ENCODE results near the gene UBE4A.

Gene UBE4A

GRCh38 chr11:118442908-118443589 is 83.6 kb downstream of the UBE4A start:
- no peak for DNase-seq
- no peak for TF ChIP-seq CTCF (IDR thresholded peaks at IDR 0.05; ENCODE audit: borderline replicate concordance, extremely low read depth, low read length, poor library complexity, severe bottlenecking)
- TF ChIP-seq EZH2 (IDR thresholded peaks at IDR 0.05; ENCODE audit: borderline replicate concordance, low read depth, low read length, severe bottlenecking) = no peak
- no peaks in the 10 kb centered on the region for H3K27me3 ChIP-seq (ENCODE audit: insufficient read depth, low read length, poor library complexity)
- no peak overlapping the region for H2AFZ ChIP-seq (ENCODE audit: low read depth, low read length)
- peaks cover 45% of the 10 kb centered on the region for H3K4me1 ChIP-seq (ENCODE audit: insufficient read depth, low read length)
- H3K9me3 ChIP-seq (ENCODE audit: insufficient read depth, low read length, severe bottlenecking) = no peaks in the 10 kb centered on the region
- H3K27ac ChIP-seq (ENCODE audit: low read length) = no peak overlapping the region
- peak overlapping the region; percentile 33; the same call in 1 of the 2 replicates for H3K4me2 ChIP-seq (ENCODE audit: insufficient read depth, low read length)
- ATAC-seq (ENCODE audit: insufficient read depth, low read depth) = no peak
- H3K79me2 ChIP-seq (ENCODE audit: insufficient read depth, low read length) = peaks cover 100% of the 10 kb centered on the region
- peaks cover 66% of the 10 kb centered on the region for H3K36me3 ChIP-seq (ENCODE audit: insufficient read depth, low read length)
- no peak overlapping the region for H3K9ac ChIP-seq (ENCODE audit: low read depth, low read length)
- H4K20me1 ChIP-seq (ENCODE audit: insufficient read depth, low read length) = peaks cover 100% of the 10 kb centered on the region
- no peak overlapping the region for H3K4me3 ChIP-seq (ENCODE audit: low read depth in 1 of 2, low read length in 2 of 2)

GRCh38 chr11:118443590-118444218 is 84.3 kb downstream of the UBE4A start:
- Histone ChIP-seq H3K9me3 (ENCODE audit: insufficient read depth, low read length, severe bottlenecking) (no peaks in the 10 kb centered on the region), H3K4me2 (ENCODE audit: insufficient read depth, low read length) (no peak overlapping the region), H3K36me3 (ENCODE audit: insufficient read depth, low read length) (peaks cover 71% of the 10 kb centered on the region), H3K79me2 (ENCODE audit: insufficient read depth, low read length) (peaks cover 100% of the 10 kb centered on the region), H3K4me1 (ENCODE audit: insufficient read depth, low read length) (peaks cover 40% of the 10 kb centered on the region), H3K27me3 (ENCODE audit: insufficient read depth, low read length, poor library complexity) (no peaks in the 10 kb centered on the region), H3K9ac (ENCODE audit: low read depth, low read length) (no peak overlapping the region), H2AFZ (ENCODE audit: low read depth, low read length) (no peak overlapping the region), H3K27ac (ENCODE audit: low read length) (no peak overlapping the region), H4K20me1 (ENCODE audit: insufficient read depth, low read length) (peaks cover 100% of the 10 kb centered on the region), H3K4me3 (ENCODE audit: low read depth in 1 of 2, low read length in 2 of 2) (no peak overlapping the region)
- no peak for ATAC-seq (ENCODE audit: insufficient read depth, low read depth)
- DNase-seq = no peak
- no peak for TF ChIP-seq EZH2 (IDR thresholded peaks at IDR 0.05; ENCODE audit: borderline replicate concordance, low read depth, low read length, severe bottlenecking)
- TF ChIP-seq CTCF (IDR thresholded peaks at IDR 0.05; ENCODE audit: borderline replicate concordance, extremely low read depth, low read length, poor library complexity, severe bottlenecking) = no peak

- H3K4me2 ChIP-seq (ENCODE audit: insufficient read depth, low read length) = no peak overlapping the region
- DNase-seq (no peak), ATAC-seq (ENCODE audit: insufficient read depth, low read depth) (no peak)
- H3K27me3 ChIP-seq (ENCODE audit: insufficient read depth, low read length, poor library complexity) = no peaks in the 10 kb centered on the region
- peaks cover 67% of the 10 kb centered on the region for H3K36me3 ChIP-seq (ENCODE audit: insufficient read depth, low read length)
- TF ChIP-seq CTCF (IDR thresholded peaks at IDR 0.05; ENCODE audit: borderline replicate concordance, extremely low read depth, low read length, poor library complexity, severe bottlenecking) (no peak), EZH2 (IDR thresholded peaks at IDR 0.05; ENCODE audit: borderline replicate concordance, low read depth, low read length, severe bottlenecking) (no peak)
- H2AFZ ChIP-seq (ENCODE audit: low read depth, low read length) = no peak overlapping the region
- peaks cover 99% of the 10 kb centered on the region for H3K79me2 ChIP-seq (ENCODE audit: insufficient read depth, low read length)
- no peak overlapping the region for H3K4me3 ChIP-seq (ENCODE audit: low read depth in 1 of 2, low read length in 2 of 2)
- peaks cover 89% of the 10 kb centered on the region for H4K20me1 ChIP-seq (ENCODE audit: insufficient read depth, low read length)
- no peaks in the 10 kb centered on the region for H3K9me3 ChIP-seq (ENCODE audit: insufficient read depth, low read length, severe bottlenecking)
- no peak overlapping the region for H3K27ac ChIP-seq (ENCODE audit: low read length)
- H3K9ac ChIP-seq (ENCODE audit: low read depth, low read length) = no peak overlapping the region
- peaks cover 8% of the 10 kb centered on the region for H3K4me1 ChIP-seq (ENCODE audit: insufficient read depth, low read length)
Observed at GRCh38 chr11:118447423-118447822, 88.0 kb downstream of the UBE4A start.

Measured in DND-41 (cell line).